WI38 (cell line): ENCODE measurements around the gene SPSB3.

Experiments used
- H3K4me3 ChIP-seq: 2 replicates; pipeline ENCODE4 v1.5.1; 2011; ENCODE audit warnings: low read depth, mild to moderate bottlenecking, control low read depth, low read length
- TF ChIP-seq, protein P1 (sequence below): IDR thresholded peaks from 2 replicates; pipeline ENCODE4 v1.5.1; 2012; ENCODE audit warnings: low read depth, mild to moderate bottlenecking, control low read depth, low read length

SPSB3 gene

DNA sequence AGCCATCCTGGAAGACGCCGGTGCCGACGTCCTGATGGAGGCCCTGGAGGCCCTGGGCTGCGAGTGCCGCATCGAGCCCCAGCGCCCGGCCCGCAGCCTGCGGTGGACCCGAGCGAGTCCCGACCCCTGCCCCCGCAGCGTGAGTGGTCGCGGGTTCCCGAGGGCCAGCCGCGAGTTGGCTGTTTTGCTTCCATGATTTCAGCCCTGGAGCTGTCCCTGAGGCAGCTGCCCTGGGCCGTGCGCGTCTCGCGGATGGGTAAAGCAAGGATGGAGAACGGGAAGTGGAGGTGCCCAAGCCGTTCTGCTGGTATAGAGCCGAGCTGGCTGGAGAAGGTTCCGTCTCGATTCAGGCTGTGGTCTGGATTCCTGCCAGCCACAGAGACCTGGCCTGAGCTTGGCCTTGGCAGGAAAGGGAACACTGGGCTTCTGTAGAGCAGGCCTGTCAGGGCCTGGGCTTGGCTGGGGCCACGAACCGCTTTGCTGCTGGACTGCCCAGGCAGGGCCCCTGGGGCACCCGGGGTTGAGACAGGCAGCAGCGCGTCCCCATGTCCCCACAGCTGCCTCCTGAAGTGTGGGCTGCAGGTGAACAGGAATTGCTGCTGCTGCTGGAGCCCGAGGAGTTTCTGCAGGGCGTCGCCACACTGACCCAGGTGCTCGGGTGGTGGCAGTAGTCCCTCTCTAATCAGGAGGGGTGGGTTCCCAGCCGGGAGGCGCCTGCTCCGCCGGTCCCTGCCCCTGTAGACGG is 8.5 kb downstream of the SPSB3 start:
- peak overlapping the region; percentile 87 for H3K4me3 ChIP-seq
- TF ChIP-seq, protein P1, sequence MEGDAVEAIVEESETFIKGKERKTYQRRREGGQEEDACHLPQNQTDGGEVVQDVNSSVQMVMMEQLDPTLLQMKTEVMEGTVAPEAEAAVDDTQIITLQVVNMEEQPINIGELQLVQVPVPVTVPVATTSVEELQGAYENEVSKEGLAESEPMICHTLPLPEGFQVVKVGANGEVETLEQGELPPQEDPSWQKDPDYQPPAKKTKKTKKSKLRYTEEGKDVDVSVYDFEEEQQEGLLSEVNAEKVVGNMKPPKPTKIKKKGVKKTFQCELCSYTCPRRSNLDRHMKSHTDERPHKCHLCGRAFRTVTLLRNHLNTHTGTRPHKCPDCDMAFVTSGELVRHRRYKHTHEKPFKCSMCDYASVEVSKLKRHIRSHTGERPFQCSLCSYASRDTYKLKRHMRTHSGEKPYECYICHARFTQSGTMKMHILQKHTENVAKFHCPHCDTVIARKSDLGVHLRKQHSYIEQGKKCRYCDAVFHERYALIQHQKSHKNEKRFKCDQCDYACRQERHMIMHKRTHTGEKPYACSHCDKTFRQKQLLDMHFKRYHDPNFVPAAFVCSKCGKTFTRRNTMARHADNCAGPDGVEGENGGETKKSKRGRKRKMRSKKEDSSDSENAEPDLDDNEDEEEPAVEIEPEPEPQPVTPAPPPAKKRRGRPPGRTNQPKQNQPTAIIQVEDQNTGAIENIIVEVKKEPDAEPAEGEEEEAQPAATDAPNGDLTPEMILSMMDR, result no peak

DNA sequence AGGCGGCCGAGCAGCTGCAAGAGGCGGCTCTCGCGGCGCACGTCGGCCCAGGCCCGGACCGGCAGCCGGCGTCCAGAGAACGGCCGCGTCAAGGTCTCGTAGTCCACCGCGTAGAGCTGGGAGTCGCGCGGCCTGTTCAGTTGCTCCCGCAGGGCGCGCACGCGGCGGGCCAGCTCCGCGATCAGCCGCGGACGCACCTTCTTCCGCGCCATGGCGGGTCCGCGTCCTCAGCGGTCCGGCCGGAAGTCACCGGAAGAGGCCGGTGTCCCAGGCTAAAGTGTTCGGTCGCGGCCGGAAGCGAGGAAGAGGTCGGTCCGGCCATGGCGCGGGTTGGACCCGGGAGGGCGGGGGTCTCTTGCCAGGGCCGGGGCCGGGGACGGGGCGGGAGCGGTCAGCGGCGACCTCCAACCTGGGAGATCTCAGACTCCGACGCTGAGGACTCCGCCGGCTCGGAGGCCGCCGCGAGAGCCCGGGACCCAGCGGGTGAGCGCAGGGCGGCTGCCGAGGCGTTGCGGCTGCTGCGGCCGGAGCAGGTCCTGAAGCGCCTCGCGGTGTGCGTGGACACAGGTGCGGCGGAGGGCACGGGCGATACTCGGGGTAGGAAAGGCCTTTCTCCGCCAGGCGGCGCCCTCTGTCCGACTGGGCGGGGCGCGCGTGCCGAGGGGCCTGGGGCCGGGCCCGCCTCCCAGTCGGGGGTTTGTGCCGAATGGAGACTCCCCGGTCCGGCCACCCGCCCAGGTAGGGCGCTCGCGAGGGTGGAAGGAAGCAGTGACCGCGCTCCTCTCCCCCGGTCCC is 9.3 kb downstream of the SPSB3 start, which contains the start of gene MRPS34:
Gene MRPS34 (minus strand): TSS at position 227 of the 795 bp plus-strand sequence. CDS start 15 bp downstream, at position 212.
- H3K4me3 ChIP-seq, result peak within 1 kb of the TSS; percentile 87
- TF ChIP-seq, protein P1, result peak; percentile 64

DNA sequence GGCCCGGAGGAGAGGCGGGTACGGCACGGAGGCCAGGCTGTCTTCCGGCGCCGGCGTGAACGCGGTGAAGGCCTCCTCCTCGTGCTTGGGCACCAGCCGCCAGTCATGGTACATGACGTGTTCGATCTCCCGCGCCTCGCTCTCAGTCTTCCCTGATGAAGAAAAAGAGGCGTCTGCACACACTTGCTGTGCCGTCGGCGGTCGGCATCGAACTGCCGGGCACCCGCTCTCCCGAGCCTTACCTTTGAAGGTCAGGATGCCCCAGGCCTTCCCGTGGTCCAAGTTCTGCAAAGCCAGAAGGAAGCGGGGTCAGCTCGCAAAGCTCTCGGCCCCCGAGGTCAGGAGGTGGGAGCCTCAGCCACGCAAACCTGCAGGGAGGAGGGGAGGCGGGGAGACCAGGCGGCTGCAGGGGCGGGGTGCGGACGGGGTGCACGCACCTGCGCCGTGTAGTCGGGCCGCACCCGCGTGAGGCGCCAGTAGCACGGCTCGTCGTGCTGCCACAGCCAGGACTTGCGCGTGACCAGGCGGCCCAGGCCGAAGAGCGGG is 9.9 kb downstream of the SPSB3 start, which contains the start of gene EME2:
Gene EME2 (plus strand): TSS at position 449 of the 546 bp plus-strand sequence. CDS start 418 bp downstream, outside the sequence.
- TF ChIP-seq, protein P1, result no peak
- H3K4me3 ChIP-seq, result peak within 1 kb of the TSS; percentile 87

DNA sequence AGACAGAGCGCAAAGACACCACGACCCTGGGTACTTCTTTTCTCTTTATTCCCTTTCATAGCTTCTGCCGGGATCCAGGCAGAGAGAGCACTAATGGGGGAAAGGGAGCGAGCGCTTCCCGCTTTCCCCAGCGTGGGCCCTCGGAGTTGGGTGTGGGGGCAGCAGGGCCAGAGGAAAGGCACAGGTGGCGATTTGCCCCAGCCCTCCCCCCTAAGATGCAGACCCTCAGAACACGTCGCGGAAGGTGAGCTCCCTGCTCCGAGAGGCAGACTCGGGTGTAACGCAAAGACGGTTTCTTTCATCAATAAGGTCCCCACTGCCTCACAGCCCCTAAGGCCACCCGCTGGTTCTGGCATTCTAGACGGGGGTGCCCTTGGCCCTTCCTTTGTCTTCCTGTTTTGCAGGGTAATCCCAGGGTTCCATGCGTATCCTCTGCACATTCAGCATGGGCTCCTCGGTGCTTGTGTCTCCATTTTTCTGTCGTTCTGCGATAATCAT is 10.5 kb downstream of the SPSB3 start:
- TF ChIP-seq, protein P1, result no peak
- peak overlapping the region; percentile 87 for H3K4me3 ChIP-seq

DNA sequence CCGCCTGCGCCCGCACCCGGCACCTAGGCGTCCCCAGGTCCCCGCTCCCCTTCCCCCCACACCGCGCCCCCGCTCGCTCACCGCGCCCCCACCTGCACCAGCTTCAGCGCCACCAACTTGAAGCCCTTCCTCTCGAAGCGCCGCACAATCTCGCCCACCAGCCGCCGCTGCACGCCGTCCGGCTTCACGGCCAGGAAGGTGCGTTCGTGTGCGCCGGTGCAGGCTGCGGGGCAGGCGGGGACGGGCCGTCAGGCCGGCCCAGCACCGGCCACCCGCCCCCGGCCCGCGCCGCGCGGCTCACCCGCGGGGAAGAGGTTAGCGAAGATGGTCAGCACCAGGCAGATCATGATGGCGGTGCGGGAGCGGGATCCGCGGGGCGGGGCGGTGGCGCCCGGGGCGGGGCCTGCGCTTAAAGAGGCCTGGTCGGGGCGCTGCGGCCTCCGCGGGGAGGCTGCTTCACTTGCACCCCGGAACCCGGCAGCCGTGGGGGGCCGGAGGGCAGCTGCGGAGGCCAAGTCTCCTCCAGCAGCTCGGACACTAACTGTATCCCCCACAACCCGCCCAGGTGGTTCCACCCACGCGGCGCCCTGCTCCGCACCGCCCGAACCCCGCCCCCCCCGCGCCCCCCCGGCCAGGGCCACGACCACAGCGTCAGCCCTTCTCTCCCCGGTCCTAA is 11.0 kb downstream of the SPSB3 start, which contains the start of gene NME3:
Gene NME3 (minus strand): TSS at position 356 of the 676 bp plus-strand sequence. CDS start 9 bp downstream, at position 347.
- TF ChIP-seq, protein P1, result no peak
- peak within 1 kb of the TSS; percentile 87 for H3K4me3 ChIP-seq

DNA sequence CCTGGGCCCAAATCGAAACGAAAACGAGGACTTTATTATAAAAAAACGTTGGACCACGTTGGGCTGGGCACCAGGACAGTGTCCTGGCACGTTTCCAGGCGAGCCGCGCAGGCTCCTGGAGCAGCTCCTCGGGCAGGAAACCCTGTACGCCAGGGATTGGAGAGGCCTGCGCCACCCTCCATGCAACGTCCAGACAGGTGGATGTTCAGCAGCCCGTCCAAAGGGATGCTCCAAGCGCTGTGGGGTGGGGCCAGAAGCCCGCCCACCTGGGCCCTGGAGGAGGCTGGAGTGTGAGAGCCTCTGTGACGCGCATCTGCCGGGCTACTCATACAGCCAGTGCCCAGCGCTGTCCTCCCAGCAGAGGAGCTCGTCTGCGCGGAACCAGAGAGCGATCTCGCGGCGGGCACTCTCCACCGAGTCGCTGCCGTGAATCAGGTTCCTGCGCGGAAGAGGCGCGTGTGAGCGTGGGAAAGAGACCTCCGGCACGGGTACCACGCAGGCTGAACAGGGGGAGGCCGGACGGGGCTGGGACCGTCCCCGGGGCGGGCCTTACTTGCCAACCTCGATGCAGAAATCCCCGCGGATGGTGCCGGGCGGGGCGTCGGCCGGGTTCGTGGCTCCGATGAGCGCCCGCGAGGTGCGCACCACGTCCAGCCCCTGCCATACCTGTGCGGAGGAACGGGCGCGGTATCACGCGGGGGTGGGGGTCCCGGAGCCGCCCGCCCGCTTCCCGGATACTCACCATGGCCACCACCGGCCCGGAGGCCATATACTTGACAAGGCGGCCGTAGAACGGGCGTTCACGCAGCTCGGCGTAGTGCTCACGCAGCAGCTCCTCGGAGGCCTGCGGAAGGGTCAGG is 11.8 kb downstream of the SPSB3 start:
- peak overlapping the region; percentile 87 for H3K4me3 ChIP-seq
- TF ChIP-seq, protein P1, result no peak
